SK-N-SH treated with all-trans-retinoic acid at 6 μM for 48 hours (cell line): Measurements from ENCODE around the gene NAMPT.

ENCODE experiments used
- ATAC-seq: fragments of 200-7000 bp; cut with Tn5 transposase; 3 replicates; pipeline ENCODE4 v1.9.1; 2020; ENCODE audit warnings: mild to moderate bottlenecking, moderate library complexity
- BACH2 ChIP-seq: fragments of 250-450 bp; sonication (Bioruptor Pico); IDR thresholded peaks from 2 replicates; pipeline ENCODE4 v1.9.0; 2021; ENCODE audit warnings: mild to moderate bottlenecking, borderline replicate concordance
- CREB5 ChIP-seq: fragments of 250-450 bp; sonication (Bioruptor Pico); IDR thresholded peaks from 2 replicates; pipeline ENCODE4 v1.5.1; 2020; ENCODE audit warnings: low read depth, mild to moderate bottlenecking, moderate library complexity
- CSRNP3 ChIP-seq: fragments of 250-450 bp; sonication (Bioruptor Pico); IDR thresholded peaks from 2 replicates; pipeline ENCODE4 v1.5.1; 2021; ENCODE audit warnings: mild to moderate bottlenecking, moderate library complexity
- ESRRG ChIP-seq: fragments of 250-450 bp; sonication (Bioruptor Pico); IDR thresholded peaks from 2 replicates; pipeline ENCODE4 v1.6.1; 2021; ENCODE audit warnings: mild to moderate bottlenecking
- GLIS3 ChIP-seq: fragments of 250-450 bp; sonication (Bioruptor Pico); IDR thresholded peaks from 2 replicates; pipeline ENCODE4 v1.5.0; 2020; ENCODE audit warnings: mild to moderate bottlenecking, moderate library complexity
- ISL1 ChIP-seq: fragments of 250-450 bp; sonication (Bioruptor Pico); IDR thresholded peaks from 2 replicates; pipeline ENCODE4 v2.1.2; 2022; ENCODE audit warnings: mild to moderate bottlenecking, moderate library complexity
- OSR1 ChIP-seq: fragments of 250-450 bp; sonication (Bioruptor Pico); IDR thresholded peaks from 2 replicates; pipeline ENCODE4 v1.8.0; 2022; ENCODE audit warnings: moderate library complexity, mild to moderate bottlenecking, inconsistent platforms
- PATZ1 ChIP-seq: fragments of 250-450 bp; sonication (Bioruptor Pico); IDR thresholded peaks from 2 replicates; pipeline ENCODE4 v1.8.0; 2020; ENCODE audit warnings: mild to moderate bottlenecking, moderate library complexity, borderline replicate concordance
- POU6F1 ChIP-seq: fragments of 250-450 bp; sonication (Bioruptor Pico); IDR thresholded peaks from 2 replicates; pipeline ENCODE4 v1.8.0; 2021; ENCODE audit warnings: low read depth, mild to moderate bottlenecking, moderate library complexity, borderline replicate concordance
- PPARA ChIP-seq: fragments of 250-450 bp; sonication (Bioruptor Pico); IDR thresholded peaks from 2 replicates; pipeline ENCODE4 v1.5.0; 2020; ENCODE audit warnings: mild to moderate bottlenecking, borderline replicate concordance
- RARB ChIP-seq: fragments of 250-450 bp; sonication (Bioruptor Pico); IDR thresholded peaks from 2 replicates; pipeline ENCODE4 v1.8.0; 2021; ENCODE audit warnings: mild to moderate bottlenecking, moderate library complexity
- SNAI2 ChIP-seq: fragments of 250-450 bp; sonication (Bioruptor Pico); IDR thresholded peaks from 2 replicates; pipeline ENCODE4 v1.5.0; 2020; ENCODE audit warnings: mild to moderate bottlenecking, moderate library complexity
- TCF4 ChIP-seq: fragments of 250-450 bp; sonication (Bioruptor Pico); IDR thresholded peaks from 2 replicates; pipeline ENCODE4 v1.8.0; 2021; ENCODE audit warnings: mild to moderate bottlenecking, moderate library complexity, borderline replicate concordance
- TOX ChIP-seq: fragments of 250-450 bp; sonication (Bioruptor Pico); IDR thresholded peaks from 2 replicates; pipeline ENCODE4 v1.8.0; 2021; ENCODE audit warnings: mild to moderate bottlenecking, moderate library complexity, borderline replicate concordance
- TSHZ2 ChIP-seq: fragments of 250-450 bp; sonication (Bioruptor Pico); IDR thresholded peaks from 2 replicates; pipeline ENCODE4 v1.5.0; 2020; ENCODE audit warnings: mild to moderate bottlenecking, moderate library complexity
- ZC3H10 ChIP-seq: fragments of 250-450 bp; sonication (Bioruptor Pico); IDR thresholded peaks from 2 replicates; pipeline ENCODE4 v1.5.1; 2021; ENCODE audit warnings: mild to moderate bottlenecking, moderate library complexity
- ZFP3 ChIP-seq: fragments of 250-450 bp; sonication (Bioruptor Pico); IDR thresholded peaks from 2 replicates; pipeline ENCODE4 v1.5.0; 2020; ENCODE audit warnings: mild to moderate bottlenecking, moderate library complexity
- ZFP30 ChIP-seq: fragments of 450-650 bp; formaldehyde crosslinking; IDR thresholded peaks from 2 replicates; pipeline ENCODE4 v1.5.0; 2022; ENCODE audit warnings: mild to moderate bottlenecking, moderate library complexity
- ZNF70 ChIP-seq: fragments of 450-650 bp; formaldehyde crosslinking; IDR thresholded peaks from 2 replicates; pipeline ENCODE4 v1.5.0; 2020; ENCODE audit warnings: mild to moderate bottlenecking, moderate library complexity
- ZNF8 ChIP-seq: fragments of 450-650 bp; formaldehyde crosslinking; IDR thresholded peaks from 2 replicates; pipeline ENCODE4 v1.5.0; 2020; ENCODE audit warnings: mild to moderate bottlenecking, moderate library complexity

Gene NAMPT

GRCh38 chr7:106276513-106276912, 8.3 kb downstream of the NAMPT start:
- ATAC-seq: no peak
- TF ChIP-seq PATZ1 (CRISPR knock-in tag): no peak
- no peak for TF ChIP-seq PPARA (CRISPR knock-in tag)
- no peak for TF ChIP-seq CSRNP3 (CRISPR knock-in tag)
- TF ChIP-seq TCF4 (CRISPR knock-in tag): no peak
- TF ChIP-seq OSR1: no peak
- TF ChIP-seq ZFP3 (CRISPR knock-in tag): no peak
- no peak for TF ChIP-seq ZNF8 (CRISPR knock-in tag)
- no peak for TF ChIP-seq SNAI2 (CRISPR knock-in tag)
- no peak for TF ChIP-seq TSHZ2 (CRISPR knock-in tag)
- TF ChIP-seq CREB5 (CRISPR knock-in tag): no peak
- TF ChIP-seq ISL1 (CRISPR knock-in tag): no peak
- TF ChIP-seq ESRRG (CRISPR knock-in tag): no peak
- TF ChIP-seq ZFP30 (CRISPR knock-in tag): no peak
- no peak for TF ChIP-seq GLIS3
- no peak for TF ChIP-seq ZNF70 (CRISPR knock-in tag)
- TF ChIP-seq POU6F1 (CRISPR knock-in tag): no peak
- TF ChIP-seq ZC3H10 (CRISPR knock-in tag): no peak

- no peak for ATAC-seq
- TF ChIP-seq POU6F1 (CRISPR knock-in tag): no peak
Observed at GRCh38 chr7:106273009-106273668, 11.6 kb downstream of the NAMPT start.

GRCh38 chr7:106270122-106270977, 14.4 kb downstream of the NAMPT start:
- ATAC-seq: no peak
- TF ChIP-seq GLIS3 (no peak), BACH2 (no peak), PPARA (CRISPR knock-in tag) (no peak), ESRRG (CRISPR knock-in tag) (no peak), CREB5 (CRISPR knock-in tag) (no peak), ISL1 (CRISPR knock-in tag) (no peak), TOX (CRISPR knock-in tag) (no peak), RARB (no peak), PATZ1 (CRISPR knock-in tag) (no peak), SNAI2 (CRISPR knock-in tag) (no peak)
